Fibroblast of skin of left biceps (primary cell): ENCODE data around the gene MARCKSL1.
A peak's percentile ranks its signal among the peaks of the same experiment; 100 is the strongest.
"Not testable (repeated sequence)": the region's sequence is repeated elsewhere in the genome, so short reads cannot be mapped to it uniquely, and the experiment has no call there.

Source experiments
- DNase-seq, 2 experiments: peaks; one replicate each; pipeline ENCODE4 v3.0.0-alpha.2; 2013; ENCODE audit warnings: low read depth in 2 of 2

The MARCKSL1 gene

GRCh38 chr1:32335790-32336590 lies at the start of gene MARCKSL1:
Gene MARCKSL1 (minus strand): TSS chr1:32336233. CDS start chr1:32336033, 200 bp downstream.
- DNase-seq, result peak; percentile 39 to 46

- no peak for DNase-seq
Observed at GRCh38 chr1:32380057-32380456, 44.0 kb upstream of the MARCKSL1 start.

GRCh38 chr1:32377541-32378220 lies 41.6 kb upstream of the MARCKSL1 start:
- no peak for DNase-seq

GRCh38 chr1:32376199-32376598 lies 40.2 kb upstream of the MARCKSL1 start:
- DNase-seq, result no peak

GRCh38 chr1:32373996-32374592 lies 38.1 kb upstream of the MARCKSL1 start:
- DNase-seq, result no peak

- no peak for DNase-seq
Observed at GRCh38 chr1:32372149-32372756, 36.2 kb upstream of the MARCKSL1 start.

GRCh38 chr1:32367912-32368635 lies 32.0 kb upstream of the MARCKSL1 start:
- DNase-seq, result no peak

GRCh38 chr1:32365445-32365844 lies 29.4 kb upstream of the MARCKSL1 start:
- no peak for DNase-seq

GRCh38 chr1:32364836-32365235 lies 28.8 kb upstream of the MARCKSL1 start:
- DNase-seq, result no peak

GRCh38 chr1:32363713-32364112 lies 27.7 kb upstream of the MARCKSL1 start:
- DNase-seq, result no peak

- no peak for DNase-seq
Observed at GRCh38 chr1:32362474-32363313, 26.7 kb upstream of the MARCKSL1 start, which contains the start of the genes FAM229A and TSSK3. Gene FAM229A (minus strand): TSS chr1:32362485. CDS start chr1:32362091, 394 bp downstream. Gene TSSK3 (plus strand): TSS chr1:32362539. CDS start chr1:32362702, 163 bp downstream.

GRCh38 chr1:32361674-32362473 lies 25.8 kb upstream of the MARCKSL1 start:
- no peak for DNase-seq

GRCh38 chr1:32361308-32361673 lies 25.3 kb upstream of the MARCKSL1 start:
- no peak for DNase-seq

- DNase-seq, result no peak
Observed at GRCh38 chr1:32358435-32358834, 22.4 kb upstream of the MARCKSL1 start.

GRCh38 chr1:32357614-32358013 lies 21.6 kb upstream of the MARCKSL1 start:
- DNase-seq, result no peak

GRCh38 chr1:32356478-32356877 lies 20.4 kb upstream of the MARCKSL1 start:
- no peak for DNase-seq

- DNase-seq, result not testable (repeated sequence)
Observed at GRCh38 chr1:32355778-32356177, 19.7 kb upstream of the MARCKSL1 start.

GRCh38 chr1:32353886-32354570 lies 18.0 kb upstream of the MARCKSL1 start:
- DNase-seq, result no peak

GRCh38 chr1:32353431-32353830 lies 17.4 kb upstream of the MARCKSL1 start:
- no peak for DNase-seq
